Liver (tissue), 9 donors: Measurements from ENCODE around the gene PRSS16. TPM values are rescaled to one million over a fixed set of nuclear protein-coding genes. Genes with fewer than 3 reads are reported as not detected.

ENCODE experiments used
- DNase-seq: peaks from one replicate; pipeline ENCODE4 v3.0.0-alpha.2; 2017; ENCODE audit warnings: low spot score
- H3K27ac ChIP-seq, 2 donors: one replicate each; pipeline ENCODE4 v1.7.0; 2013; ENCODE audit warnings: inconsistent platforms in 2 of 2, low read length in 2 of 2, control low read depth in 1 of 2, low read depth in 1 of 2, mild to moderate bottlenecking in 1 of 2
- H3K27me3 ChIP-seq, 4 donors: one replicate each; pipeline versions ENCODE4 v1.6.1 to v1.7.0; 2013; ENCODE audit warnings: low read length in 3 of 4, inconsistent platforms in 1 of 4, mild to moderate bottlenecking in 1 of 4, moderate library complexity in 1 of 4; ENCODE audit not compliant: control insufficient read depth in 4 of 4, insufficient read depth in 4 of 4
- H3K36me3 ChIP-seq, 4 donors: one replicate each; pipeline versions ENCODE4 v1.6.1 to v1.7.0; 2013; ENCODE audit warnings: low read length in 3 of 4, mild to moderate bottlenecking in 3 of 4, low read depth in 1 of 4, moderate library complexity in 1 of 4; ENCODE audit not compliant: control insufficient read depth in 4 of 4, insufficient read depth in 3 of 4
- H3K4me1 ChIP-seq, 4 donors: one replicate each; pipeline versions ENCODE4 v1.6.1 to v1.7.0; 2013; ENCODE audit warnings: low read length in 3 of 4, mild to moderate bottlenecking in 3 of 4, moderate library complexity in 1 of 4; ENCODE audit not compliant: control insufficient read depth in 4 of 4, insufficient read depth in 4 of 4
- H3K4me3 ChIP-seq, 3 donors: one replicate each; pipeline versions ENCODE4 v1.6.1 to v1.7.0; 2013; ENCODE audit warnings: low read length in 3 of 3, control low read depth in 1 of 3, low read depth in 1 of 3, mild to moderate bottlenecking in 1 of 3
- H3K9ac ChIP-seq, 2 donors: one replicate each; pipeline ENCODE4 v1.7.0; 2013; ENCODE audit warnings: low read length in 2 of 2, mild to moderate bottlenecking in 2 of 2, moderate library complexity in 2 of 2, control low read depth in 1 of 2, low read depth in 1 of 2
- H3K9me3 ChIP-seq, 4 donors: one replicate each; pipeline versions ENCODE4 v1.6.1 to v1.7.0; 2013; ENCODE audit warnings: low read length in 3 of 4; ENCODE audit not compliant: control insufficient read depth in 4 of 4
- ATF3 ChIP-seq: IDR thresholded peaks from 2 replicates; pipeline ENCODE4 v1.6.1; 2016; ENCODE audit warnings: antibody characterized with exemption
- EGR1 ChIP-seq, 2 donors: IDR thresholded peaks; 2 replicates each; pipeline ENCODE4 v1.6.1; 2016 to 2018; ENCODE audit warnings: antibody characterized with exemption in 2 of 2, low read depth in 2 of 2
- FOXA1 ChIP-seq: IDR thresholded peaks from 2 replicates; pipeline ENCODE4 v1.6.1; 2016; ENCODE audit warnings: antibody characterized with exemption
- FOXA2 ChIP-seq: IDR thresholded peaks from 2 replicates; pipeline ENCODE4 v1.6.1; 2016; ENCODE audit warnings: antibody characterized with exemption
- HNF4A ChIP-seq, 2 donors: conservative IDR thresholded peaks; 2 replicates each; pipeline ENCODE4 v1.6.1; 2016; ENCODE audit warnings: antibody characterized with exemption in 2 of 2, mild to moderate bottlenecking in 2 of 2
- HNF4G ChIP-seq: IDR thresholded peaks from 2 replicates; pipeline ENCODE4 v1.6.1; 2016; ENCODE audit warnings: antibody characterized with exemption
- JUND ChIP-seq, 2 donors: IDR thresholded peaks; 2 replicates each; pipeline ENCODE4 v1.6.1; 2016; ENCODE audit warnings: antibody characterized with exemption in 2 of 2
- NR2F2 ChIP-seq: IDR thresholded peaks from 2 replicates; pipeline ENCODE4 v1.6.1; 2016; ENCODE audit warnings: antibody characterized with exemption
- RAD21 ChIP-seq, 2 donors: IDR thresholded peaks; 2 replicates each; pipeline ENCODE4 v1.6.1; 2016; ENCODE audit warnings: antibody characterized with exemption in 2 of 2, mild to moderate bottlenecking in 2 of 2
- REST ChIP-seq: IDR thresholded peaks from 2 replicates; pipeline ENCODE4 v1.6.1; 2016; ENCODE audit warnings: antibody characterized with exemption, mild to moderate bottlenecking
- RXRA ChIP-seq, 2 donors: IDR thresholded peaks; 2 replicates each; pipeline ENCODE4 v1.6.1; 2017 to 2018; ENCODE audit warnings: antibody characterized with exemption in 2 of 2, mild to moderate bottlenecking in 1 of 2
- SP1 ChIP-seq: IDR thresholded peaks from 2 replicates; pipeline ENCODE4 v1.6.1; 2018; ENCODE audit warnings: antibody characterized with exemption, mild to moderate bottlenecking
- YY1 ChIP-seq: IDR thresholded peaks from 2 replicates; pipeline ENCODE4 v1.6.1; 2016; ENCODE audit warnings: antibody characterized with exemption, mild to moderate bottlenecking
- WGBS: extraction: QIAGEN DNeasy Blood & Tissue Kit; methylation state at CpG from one replicate; pipeline ENCODE4 v1.1.7; 2013; 5-methylcytosine and 5-hydroxymethylcytosine counted together
- polyA plus RNA-seq, 2 donors: library from polyadenylated mRNA; stranded (reverse) in 1 of 2; unstranded in 1 of 2; fragments of 200-250 nt in 1 of 2; fragments of >200 nt in 1 of 2; fragmentation: Nextera tagmentation in 1 of 2; extraction: Ambion mirVana in 1 of 2; gene quantifications; one replicate each; pipeline versions ENCODE4 v1.2.1 to v1.2.3, GENCODE V29; 2013 to 2015
- total RNA-seq, 2 donors: library from RNA; depleted of rRNA; stranded (reverse); fragments of >200 nt; gene quantifications; one replicate each; pipeline ENCODE4 v1.2.3, GENCODE V29; 2014
- TF ChIP-seq, protein P1 (sequence below): IDR thresholded peaks from 2 replicates; pipeline ENCODE4 v1.6.1; 2016; ENCODE audit warnings: antibody characterized with exemption
- donor health status: healthy.
- donor health status: healthy.
- donor health status: healthy.
- donor health status: healthy.
- donor health status: healthy.

The PRSS16 gene
- total and polyA plus RNA-seq, 4 donors: 0.06 to 0.42 TPM; not detected in 2

DNA sequence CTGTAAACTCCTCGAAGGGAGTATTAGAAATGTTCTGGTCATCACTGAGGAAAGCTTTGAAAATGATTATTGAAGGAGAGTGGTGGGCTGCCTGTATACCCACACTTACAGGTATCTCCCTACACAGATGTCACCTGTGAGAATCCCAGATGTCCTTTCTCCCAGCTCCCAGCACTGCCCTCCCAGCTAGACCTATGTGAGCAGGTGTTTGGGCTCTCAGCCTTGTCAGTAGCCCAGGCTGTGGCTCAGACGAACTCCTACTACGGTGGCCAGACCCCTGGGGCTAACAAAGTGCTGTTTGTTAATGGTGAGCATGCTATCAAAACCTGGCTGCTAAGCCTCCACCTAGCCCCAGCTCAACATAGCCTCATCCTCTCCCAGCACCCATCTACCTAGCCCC lies 7.1 kb downstream of the PRSS16 start (continued):
- TF ChIP-seq REST (no peak), SP1 (no peak), FOXA1 (no peak), EGR1 (IDR thresholded peaks at IDR 0.05; ENCODE audit: low read depth in 2 of 2) (no peak), FOXA2 (no peak), HNF4A (conservative IDR thresholded peaks at IDR 0.05) (no peak), HNF4G (no peak), NR2F2 (no peak), ATF3 (no peak)
- TF ChIP-seq, protein P1, sequence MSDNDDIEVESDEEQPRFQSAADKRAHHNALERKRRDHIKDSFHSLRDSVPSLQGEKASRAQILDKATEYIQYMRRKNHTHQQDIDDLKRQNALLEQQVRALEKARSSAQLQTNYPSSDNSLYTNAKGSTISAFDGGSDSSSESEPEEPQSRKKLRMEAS: no peak

DNA sequence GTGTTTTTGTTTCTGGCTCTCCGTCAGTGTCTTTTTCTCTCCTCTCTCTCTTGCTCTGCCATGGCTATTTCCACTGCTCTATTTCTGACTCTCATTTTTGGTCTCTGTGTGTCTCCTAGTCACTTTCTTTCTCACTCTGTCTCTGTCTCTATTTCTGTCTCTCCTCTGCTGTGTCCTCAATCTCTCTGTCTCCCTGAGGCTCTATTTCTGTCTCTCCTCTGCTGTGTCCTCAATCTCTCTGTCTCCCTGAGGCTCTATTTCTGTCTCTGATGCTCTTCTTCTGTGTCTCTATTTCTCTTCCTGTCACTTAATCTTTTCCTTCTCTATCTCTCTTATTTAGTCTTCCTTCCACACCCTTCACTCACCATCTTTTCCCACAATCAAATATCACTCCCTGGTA lies 8.4 kb downstream of the PRSS16 start:
- no peaks in the 10 kb centered on the region for H3K36me3 ChIP-seq
- H3K9me3 ChIP-seq: peaks cover 0 to 6% (median under 1%) of the 10 kb centered on the region in 4 donors
- no peak overlapping the region for H3K9ac ChIP-seq
- no peak overlapping the region for H3K4me3 ChIP-seq
- no peak overlapping the region for H3K27ac ChIP-seq
- 60% methylated on average over 1 of the region's 1 CpG for WGBS
- peaks cover 2 to 16% (median 9%) of the 10 kb centered on the region in 4 donors for H3K27me3 ChIP-seq
- no peak for TF ChIP-seq SP1
- TF ChIP-seq RXRA (IDR thresholded peaks at IDR 0.05): no peak
- TF ChIP-seq FOXA2: no peak
- TF ChIP-seq RAD21 (IDR thresholded peaks at IDR 0.05): no peak
- DNase-seq: no peak
- H3K4me1 ChIP-seq: peaks cover 0 to 5% (median 2%) of the 10 kb centered on the region in 4 donors

- 13% methylated on average over 21 of the region's 21 CpGs for WGBS
- DNase-seq: no peak
- Histone ChIP-seq H3K4me1 (no peaks in the 10 kb centered on the region), H3K27me3 (peaks cover 2 to 16% (median 10%) of the 10 kb centered on the region in 4 donors), H3K4me3 (no peak overlapping the region), H3K36me3 (no peaks in the 10 kb centered on the region), H3K9ac (no peak overlapping the region), H3K27ac (no peak overlapping the region), H3K9me3 (peaks cover 0 to 11% (median 3%) of the 10 kb centered on the region in 4 donors)
- TF ChIP-seq NR2F2 (no peak), YY1 (no peak), JUND (IDR thresholded peaks at IDR 0.05) (no peak), EGR1 (IDR thresholded peaks at IDR 0.05; ENCODE audit: low read depth in 2 of 2) (no peak), RXRA (IDR thresholded peaks at IDR 0.05) (no peak)
- TF ChIP-seq, protein P1: no peak
Measured at GRCh38 chr6:27260369-27260768, 12.9 kb downstream of the PRSS16 start.
